Stimulated activated CD8-positive, alpha-beta memory T cell treated with anti-CD3 and anti-CD28 coated beads, Interleukin-4, amount 100 ng/mL, for 4 hours (primary cell): ENCODE measurements around the gene VHLL.

Experiments
- DNase-seq, 2 donors: peaks; one replicate each; pipeline ENCODE4 v3.0.0-alpha.2; 2020; ENCODE audit warnings: low read depth in 2 of 2, low spot score in 1 of 2

The VHLL gene

DNA sequence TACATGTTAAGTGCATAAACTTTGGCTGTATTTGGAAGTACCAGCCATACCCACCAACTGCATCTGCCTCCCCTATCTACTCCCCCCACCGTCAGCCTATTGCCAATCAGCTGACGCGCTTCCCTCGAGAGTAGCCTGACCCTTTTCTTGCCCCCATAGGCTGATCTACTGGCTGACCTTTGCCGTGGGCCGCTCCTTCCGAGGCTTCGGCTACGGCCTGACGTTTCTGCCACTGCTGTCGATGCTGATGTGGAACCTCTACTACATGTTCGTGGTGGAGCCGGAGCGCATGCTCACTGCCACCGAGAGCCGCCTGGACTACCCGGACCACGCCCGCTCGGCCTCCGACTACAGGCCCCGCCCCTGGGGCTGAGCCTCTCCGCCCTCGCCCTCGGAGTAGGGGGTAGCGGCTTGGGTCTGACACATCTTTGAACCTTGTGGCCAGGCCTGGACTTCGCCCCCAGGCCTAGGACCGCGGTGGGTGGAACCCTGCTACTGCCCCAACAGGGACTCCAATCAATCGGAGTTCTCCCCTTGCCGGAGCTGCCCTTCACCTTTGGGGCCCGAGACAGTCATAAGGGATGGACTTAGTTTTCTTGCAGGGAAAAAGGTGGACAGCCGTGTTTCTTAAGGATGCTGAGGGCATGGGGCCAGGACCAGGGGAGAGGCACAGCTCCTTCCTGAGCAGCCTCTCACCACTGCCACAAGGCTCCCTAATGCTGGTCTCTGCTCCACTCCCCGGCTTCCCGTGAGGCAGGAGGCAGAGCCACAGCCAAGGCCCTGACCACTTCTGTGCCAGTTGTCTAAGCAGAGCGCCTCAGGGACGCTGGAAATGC lies 7.7 kb downstream of the VHLL start:
- no peak for DNase-seq

DNA sequence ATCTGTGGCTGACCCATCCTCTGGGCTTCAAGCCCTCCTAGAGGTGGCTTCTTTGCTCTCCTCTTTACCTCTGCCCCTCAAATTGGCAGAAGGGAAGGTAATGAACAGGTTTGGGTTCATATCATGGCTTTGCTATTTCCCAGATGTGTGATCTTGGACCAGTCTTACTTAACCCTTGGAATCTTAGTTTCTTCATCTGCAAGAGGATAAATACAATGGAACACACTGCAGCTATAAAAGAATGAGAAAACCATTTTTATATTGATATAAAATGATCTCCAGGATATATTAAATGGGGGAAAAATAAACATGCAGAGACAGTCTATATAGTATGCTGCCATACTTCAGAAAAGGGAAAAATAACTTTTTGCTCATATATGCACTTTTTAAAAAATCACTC lies 9.2 kb downstream of the VHLL start:
- no peak for DNase-seq

DNA sequence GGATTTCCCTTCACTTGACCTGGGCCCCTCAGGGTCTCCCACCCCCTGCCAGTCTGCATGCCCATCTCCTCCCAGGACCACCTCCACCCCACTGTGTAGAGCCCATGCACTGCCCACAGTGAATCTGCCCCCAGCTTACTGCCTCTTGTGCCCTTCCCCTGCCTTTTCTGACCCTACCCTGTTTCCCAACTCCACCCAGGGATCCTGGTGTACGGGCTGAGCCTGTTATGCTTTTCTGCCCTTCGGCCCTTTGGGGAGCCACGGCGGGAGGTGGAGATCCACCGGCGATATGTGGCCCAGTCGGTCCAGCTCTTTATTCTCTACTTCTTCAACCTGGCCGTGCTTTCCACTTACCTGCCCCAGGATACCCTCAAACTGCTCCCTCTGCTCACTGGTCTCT lies 13.0 kb downstream of the VHLL start:
- no peak for DNase-seq

DNA sequence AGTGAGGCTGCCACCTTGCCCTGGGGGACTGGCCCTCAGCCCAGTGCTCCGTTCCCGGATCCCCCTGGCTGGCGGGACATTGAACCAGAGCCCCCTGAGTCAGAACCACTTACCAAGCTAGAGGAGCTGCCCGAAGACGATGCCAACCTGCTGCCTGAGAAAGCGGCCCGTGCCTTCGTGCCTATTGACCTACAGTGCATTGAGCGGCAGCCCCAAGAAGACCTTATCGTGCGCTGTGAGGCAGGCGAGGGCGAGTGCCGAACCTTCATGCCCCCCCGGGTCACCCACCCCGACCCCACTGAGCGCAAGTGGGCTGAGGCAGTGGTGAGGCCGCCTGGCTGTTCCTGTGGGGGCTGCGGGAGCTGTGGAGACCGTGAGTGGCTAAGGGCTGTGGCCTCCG lies 13.7 kb downstream of the VHLL start:
- no peak for DNase-seq

DNA sequence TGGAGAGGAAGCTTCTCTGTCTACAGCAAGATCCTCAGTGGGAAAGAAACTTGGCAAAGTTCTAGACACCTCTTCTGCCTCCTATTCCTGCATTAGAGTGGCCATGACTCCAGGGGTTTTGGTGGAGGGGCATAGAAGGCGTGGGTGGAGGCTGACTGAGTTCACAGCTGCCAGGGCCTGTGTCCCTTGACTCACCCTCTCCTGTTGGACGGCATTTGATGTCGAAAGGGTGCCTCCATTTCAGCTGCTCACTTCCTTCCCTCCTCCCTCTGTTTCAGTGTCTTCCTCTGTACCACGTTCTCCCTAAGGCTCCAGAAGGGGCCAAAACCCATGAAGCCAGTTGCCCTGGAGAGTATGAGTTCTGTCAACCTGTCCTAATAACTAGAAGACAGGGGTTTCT lies 14.3 kb downstream of the VHLL start:
- no peak for DNase-seq

DNA sequence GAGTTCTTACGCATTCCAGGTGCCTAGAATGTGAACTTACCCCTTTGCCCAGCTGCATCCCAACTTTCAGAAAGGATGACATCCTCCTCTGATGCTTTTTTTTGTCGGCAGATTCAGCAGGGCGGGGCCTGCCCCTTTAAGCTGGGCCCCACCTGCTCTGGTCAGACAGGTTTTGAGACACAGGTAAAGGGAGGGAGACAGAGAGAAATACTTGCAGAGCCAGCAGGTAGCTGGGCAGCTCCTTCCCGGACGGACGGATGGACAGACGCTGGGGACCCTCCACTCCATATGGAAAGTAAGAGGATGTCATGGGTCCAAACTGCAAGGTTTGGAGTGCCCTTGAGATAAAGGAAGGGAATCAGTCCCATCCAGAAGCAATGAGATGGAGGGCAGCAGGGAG lies 15.0 kb downstream of the VHLL start, which contains the start of gene TMEM79:
TSS of gene TMEM79 (plus strand) at position 214 of the 400 bp plus-strand sequence. CDS start 902 bp downstream, outside the sequence.
- DNase-seq = no peak

DNA sequence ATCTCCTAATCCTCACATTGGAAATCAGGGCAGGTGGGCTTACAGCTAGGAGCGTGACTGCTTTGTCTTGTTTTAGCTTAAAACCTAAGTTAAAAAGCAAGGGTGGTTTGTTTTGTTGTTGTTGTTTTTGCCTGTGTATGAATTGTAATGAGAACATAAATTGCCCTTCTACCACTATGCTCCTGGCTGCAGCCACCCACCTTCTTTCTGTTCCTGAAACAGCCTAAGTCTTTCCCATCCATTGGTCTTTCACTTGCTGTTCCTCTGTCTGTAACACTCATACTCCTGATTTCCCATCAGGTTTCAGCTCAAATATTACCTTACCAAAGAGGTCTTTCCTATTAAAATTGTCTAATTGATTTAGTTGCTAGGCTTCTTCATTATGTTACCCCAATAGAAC lies 15.6 kb downstream of the VHLL start:
- DNase-seq = no peak

DNA sequence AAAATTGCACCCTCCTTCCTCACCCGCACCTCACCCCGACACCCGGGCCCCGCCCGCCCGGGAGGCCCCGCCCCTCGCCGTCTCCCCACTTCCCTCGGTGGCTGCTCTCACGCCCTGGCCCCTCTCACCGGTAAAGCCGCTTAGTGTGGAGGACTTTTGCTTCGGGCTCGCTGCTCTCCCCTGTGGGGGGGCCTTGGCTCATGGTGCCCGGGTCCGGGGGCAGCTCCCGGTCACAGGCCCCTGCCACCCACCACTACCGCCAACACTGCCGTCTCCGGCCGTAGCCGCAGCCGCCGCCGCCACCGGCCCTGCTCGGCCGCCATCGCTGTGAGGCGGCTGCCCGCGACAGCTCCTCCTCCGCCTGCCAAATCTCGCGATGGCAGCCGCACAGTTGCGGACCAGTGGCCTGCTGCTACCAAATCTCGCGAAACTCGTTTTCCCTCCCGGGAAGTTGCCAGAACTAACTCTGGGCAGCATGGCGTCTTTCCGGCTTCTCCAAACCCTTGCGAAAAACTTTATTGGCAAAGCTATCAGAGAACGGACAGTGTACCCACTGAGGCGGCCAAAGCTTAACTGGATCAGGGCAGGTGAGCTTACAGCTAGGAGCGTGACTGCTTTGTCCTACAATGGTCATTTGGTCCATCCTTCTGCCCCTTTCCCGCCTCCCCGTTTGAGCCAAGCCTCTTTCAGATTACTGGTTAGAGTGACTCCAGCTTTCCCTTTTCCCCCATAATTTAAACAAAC lies 16.5 kb downstream of the VHLL start, which contains the start of gene SMG5:
TSS of gene SMG5 (minus strand) at position 347 of the 744 bp plus-strand sequence. CDS start at position 202, 145 bp downstream.
- peak; percentile 81 to 88 for DNase-seq

DNA sequence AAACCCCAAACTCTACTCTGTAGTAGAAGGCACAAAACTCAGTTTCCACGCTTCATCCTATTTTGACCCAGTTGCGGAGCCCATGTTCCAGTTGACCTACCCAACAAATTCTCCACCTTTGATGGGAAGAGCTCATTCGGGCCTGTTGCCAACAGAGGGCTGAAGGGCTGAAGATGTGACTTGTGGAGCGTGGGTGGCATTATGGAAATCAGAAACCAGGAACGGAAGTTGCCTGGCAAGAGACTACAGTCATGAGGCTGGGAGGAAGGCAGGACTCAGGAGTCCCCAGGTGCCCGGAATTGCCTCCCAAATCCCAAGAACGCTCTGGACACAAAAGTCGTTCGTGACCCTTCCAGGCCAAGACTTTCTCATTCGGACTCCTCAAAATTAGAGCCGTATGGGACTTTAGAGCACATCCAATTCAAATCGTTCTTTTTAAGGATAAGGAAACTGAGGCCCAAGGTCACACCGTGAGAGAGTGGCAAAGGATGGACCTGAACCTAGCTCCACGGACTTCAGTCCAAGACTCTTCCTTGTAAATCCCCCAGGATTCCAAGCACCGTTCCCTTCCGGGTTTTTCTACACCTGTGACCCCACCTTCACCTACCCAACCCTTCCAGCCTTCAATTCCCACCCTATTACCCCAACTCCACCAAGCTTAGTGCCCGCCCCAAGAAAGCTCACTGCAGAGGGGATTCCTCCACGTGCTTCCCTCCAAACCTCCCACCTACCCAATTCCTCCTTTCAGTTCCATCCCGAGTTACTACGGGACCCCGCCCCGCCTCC lies 17.2 kb downstream of the VHLL start:
- peak in 1 of 2 donors; percentile 4 for DNase-seq

DNA sequence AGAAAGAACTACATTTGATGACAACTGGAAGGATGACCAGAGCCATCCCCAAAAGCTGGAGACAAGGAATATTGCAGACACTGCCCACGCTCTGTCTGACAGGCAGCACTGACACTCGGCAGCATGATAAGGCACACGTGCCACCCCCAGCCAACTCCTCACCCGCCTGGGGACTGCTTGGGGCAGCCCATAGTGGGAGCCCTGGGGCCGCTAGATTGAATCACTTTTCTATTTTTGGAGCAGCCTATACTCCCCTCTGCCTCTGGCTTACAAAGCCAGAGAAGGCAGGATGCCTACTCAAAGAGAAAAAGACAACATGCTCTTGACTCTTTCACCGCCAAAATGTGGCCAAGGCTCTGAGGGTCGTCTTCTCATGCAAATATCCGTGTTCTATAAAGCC lies 17.8 kb downstream of the VHLL start:
- DNase-seq = peak in 1 of 2 donors; percentile 24

DNA sequence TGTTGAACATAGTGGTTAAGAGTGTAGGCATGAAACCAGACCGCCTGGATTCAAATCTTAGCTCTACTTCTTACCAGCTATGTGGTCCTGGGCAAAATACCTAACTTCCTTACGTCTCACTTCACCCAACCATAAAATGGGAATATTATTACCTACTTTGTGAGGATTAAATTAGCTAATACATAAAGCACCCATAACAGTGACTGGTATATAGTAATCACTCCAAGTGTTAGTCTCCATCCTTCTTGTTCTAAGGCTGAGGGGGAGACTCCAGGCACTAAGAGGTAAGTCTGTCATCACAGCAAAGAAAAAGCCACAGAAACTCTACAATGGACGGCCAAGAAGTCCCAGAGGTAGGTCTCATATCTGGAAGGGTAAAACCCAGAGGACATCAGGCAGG lies 19.3 kb downstream of the VHLL start:
- DNase-seq = no peak

DNA sequence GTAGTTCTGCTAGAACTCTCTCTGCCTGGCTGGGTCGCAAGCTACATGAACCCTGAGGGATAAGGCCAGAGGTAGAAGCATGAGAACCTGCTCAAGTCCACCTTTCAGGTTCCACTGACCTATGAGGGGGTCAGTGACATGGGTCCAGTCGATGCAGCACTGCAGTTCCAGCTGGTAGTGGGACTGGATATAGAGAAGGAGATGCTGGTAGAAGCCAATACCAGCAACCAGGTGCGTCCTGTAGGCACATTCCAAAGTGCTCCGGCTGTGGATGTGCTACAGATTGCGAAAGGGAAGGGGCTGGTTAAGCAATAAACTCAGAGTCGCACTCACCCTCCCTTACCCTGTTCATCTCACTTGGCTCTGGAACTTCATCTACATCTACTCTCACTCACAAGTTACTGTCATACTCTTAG lies 22.1 kb downstream of the VHLL start:
- DNase-seq = no peak

DNA sequence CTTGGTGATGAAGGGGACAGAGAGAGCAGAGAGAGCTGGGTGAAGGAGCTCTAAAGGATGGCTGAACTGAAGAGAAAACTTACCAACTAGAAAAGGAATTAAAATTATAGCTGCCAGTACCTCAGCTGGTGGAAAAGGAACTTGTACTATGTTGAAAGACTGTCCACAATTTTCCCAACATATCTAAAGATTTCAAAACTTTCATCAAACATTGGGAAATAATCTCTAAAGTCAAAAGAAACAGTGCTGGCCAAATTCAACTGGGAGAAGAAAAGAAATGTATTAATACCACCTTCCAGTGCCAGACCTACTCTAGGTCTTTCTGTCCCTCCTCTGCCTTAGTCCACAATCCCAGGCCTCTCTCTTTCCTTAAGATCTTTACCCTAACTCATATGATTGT lies 22.6 kb downstream of the VHLL start:
- no peak for DNase-seq

DNA sequence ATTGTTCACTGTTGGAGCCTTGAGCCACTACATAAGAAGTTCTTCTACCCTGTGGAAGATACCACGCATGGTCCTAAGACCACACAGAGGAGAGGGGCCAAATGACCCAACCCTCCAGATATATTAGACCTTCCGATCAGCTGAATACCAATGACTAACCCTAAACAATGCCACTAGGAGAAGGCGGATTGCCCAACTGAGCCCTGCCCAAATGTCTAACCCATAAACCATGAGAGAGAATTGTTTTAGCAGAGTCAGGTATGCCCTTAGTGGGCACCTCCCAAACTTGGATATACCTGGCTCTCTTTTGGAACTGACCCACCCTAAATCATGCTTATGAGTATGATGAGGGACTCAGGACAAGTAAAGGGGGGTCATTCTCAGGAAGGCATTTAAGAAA lies 28.8 kb downstream of the VHLL start:
- DNase-seq = no peak

DNA sequence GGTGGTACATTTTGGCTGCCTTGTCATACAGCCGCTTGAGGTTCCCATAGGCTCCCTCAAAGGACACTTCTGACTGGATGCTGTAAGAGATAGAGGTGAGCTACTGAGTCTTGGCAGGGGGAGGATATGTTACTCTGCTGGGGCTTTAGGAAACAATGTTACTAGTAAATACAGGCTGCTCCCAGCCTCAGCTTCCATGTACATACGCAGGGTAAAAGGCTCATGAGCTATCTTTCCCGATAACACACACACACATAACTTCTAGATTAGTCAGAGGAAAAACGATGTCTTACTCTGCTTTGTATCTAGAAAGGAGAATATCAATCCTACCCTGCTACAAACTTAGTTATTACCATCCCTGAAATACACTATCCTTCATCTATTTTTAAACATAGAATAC lies 30.8 kb downstream of the VHLL start:
- no peak for DNase-seq

DNA sequence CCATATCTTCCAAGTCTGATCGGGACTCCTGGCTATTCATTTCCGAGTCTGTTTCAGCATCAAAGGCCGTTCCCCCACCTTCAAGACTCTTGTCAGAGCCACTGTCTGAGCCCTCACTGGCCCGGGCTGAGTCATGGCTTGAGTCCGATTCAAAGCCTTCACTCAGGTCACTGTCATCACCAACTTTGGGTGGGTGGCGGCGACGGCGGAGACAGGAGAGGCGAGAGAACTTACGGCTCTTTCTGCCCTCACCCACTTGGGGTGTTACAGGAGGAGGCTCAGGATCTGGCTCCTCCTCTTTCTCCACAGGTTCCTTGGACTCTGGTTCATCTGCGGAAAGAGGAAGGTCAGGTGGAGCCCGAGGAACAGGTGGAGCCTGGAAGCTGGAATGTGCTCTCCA lies 33.1 kb downstream of the VHLL start:
- DNase-seq = no peak

DNA sequence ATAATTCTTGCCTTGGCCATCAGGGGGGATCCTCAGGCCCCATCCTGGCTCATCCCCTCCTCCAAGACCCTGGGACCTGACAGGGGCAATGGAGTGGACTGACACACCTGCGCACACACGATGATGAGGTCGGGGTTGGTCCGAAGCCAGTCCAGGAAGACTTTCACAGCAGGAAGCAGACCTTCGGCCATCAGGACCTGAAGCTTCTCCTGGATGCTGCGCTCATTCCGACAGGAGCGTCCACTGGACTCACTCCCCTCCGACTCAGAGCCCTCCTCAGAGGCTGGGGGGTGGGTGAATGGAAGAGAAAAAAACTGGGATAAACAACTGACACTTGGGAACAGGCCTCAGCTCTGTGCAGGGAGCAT lies 35.8 kb downstream of the VHLL start:
- DNase-seq = no peak

DNA sequence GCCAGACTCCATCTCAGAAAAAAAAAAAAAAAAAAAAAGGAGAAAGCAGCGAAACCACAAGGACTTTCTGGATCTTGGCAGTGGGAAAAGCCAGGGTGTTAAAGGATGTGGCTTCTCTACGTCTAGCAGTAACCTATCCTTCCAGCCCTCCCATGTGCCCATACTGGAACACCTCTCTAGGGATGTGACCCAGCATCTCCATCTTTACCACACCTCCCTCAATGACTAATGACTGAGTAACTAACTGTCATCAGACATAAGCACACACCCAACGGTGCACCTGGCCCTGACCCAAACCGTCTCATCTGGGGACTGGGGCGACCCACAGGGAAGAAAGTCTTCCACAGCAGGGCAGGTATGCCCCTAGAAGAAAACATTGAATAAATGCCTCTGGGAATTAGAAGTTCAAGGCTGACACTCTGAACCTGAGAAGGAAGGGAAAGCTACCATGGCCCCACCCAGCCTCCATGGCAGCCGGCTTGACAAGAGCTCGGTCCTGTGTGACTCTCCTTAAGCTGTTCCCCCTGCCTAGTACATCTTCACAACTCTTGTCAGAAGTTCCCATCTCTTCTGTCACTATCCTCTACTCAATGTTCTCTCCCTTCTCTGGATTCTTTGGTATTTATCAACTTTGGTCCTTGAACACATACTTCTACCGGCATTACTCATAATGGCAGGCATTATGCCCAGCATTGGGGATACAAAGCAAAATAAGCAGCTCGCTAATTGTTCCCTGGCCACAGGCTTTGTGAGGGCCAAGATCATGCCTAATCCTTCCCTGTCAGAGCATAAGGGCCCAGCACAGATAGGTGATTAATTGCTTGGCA lies 36.4 kb downstream of the VHLL start:
- DNase-seq = no peak

DNA sequence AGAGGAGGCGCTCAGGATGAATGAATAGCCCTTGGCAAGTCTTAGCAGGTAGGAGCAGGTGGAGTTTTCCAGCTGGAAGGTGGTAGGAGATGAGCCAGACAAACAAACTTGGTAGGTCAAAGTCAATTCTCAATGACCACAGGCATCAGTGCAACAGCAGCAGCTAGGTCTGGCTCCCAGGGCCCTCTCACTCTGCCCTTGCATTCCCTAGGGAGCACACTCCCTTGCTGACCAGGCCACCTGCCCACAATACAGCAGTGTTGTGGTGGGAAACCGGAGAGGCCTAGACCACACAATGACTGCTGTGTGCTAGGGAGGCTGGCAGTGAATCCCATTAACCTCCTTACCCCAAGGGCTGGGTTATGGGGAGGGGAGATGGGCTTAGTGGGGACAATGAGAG lies 38.2 kb downstream of the VHLL start:
- DNase-seq = no peak

DNA sequence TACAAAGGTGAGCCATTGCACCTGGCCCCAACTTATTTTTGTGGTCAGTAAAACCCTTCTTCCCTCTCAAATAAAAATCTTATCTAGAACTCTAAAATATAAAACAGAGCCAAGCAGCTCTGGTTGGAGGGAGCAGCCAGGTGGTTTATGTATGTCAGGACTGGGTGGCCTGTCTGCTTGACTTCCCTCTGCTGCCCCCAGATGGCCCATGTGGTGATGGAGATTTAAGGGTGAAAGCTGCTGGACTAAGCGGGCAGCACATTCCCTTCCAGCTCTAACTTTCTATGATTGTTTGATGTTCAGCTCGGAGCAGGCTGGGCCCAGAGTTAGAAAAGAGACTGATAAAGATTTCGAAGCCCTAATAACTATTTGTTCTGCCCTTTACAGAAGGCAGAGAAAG lies 39.3 kb downstream of the VHLL start:
- DNase-seq = no peak

DNA sequence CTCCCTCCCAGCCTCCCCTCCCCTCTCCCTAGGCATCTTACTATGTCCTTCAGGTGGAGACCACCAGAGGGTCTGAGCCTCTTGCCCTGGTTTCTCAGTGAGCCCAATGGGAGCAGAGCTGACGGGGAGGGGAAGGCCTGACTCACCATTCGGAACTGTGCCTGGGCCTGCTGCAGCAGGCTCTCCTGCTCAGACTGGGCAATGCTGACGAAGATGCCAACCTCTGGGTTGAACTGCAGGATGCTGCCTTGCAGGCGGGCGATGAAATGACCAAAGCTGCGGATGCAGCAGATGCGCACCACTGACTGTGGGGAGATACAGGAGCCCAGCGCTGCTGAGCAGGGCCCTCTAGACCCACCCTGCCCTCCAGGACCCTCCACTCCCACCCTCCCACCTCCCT lies 40.2 kb downstream of the VHLL start:
- DNase-seq = no peak
